ENCODE data around the gene USP33. TPM values are rescaled to one million over a fixed set of nuclear protein-coding genes. Genes with fewer than 3 reads are reported as not detected.

Gene USP33
- total RNA-seq, result 100 to 1,000 TPM; 126 to 175 (median 142) TPM

- no peak for TF ChIP-seq CTCF (IDR thresholded peaks at IDR 0.05; ENCODE audit: low read depth)
These were observed at the start of gene USP33 for GRCh38 chr1:77759071-77760028. USP33 (minus strand) TSS chr1:77759852; CDS start chr1:77741697, 18,155 bp downstream.

- no peak for TF ChIP-seq CTCF (IDR thresholded peaks at IDR 0.05; ENCODE audit: low read depth)
These were observed 43.7 kb upstream of the USP33 start for GRCh38 chr1:77803371-77803770.

GRCh38 chr1:77802026-77802425 is 42.4 kb upstream of the USP33 start:
- TF ChIP-seq CTCF (IDR thresholded peaks at IDR 0.05; ENCODE audit: low read depth), result no peak

- no peak for TF ChIP-seq CTCF (IDR thresholded peaks at IDR 0.05; ENCODE audit: low read depth)
These were observed 38.3 kb upstream of the USP33 start for GRCh38 chr1:77797991-77798390.

- no peak for TF ChIP-seq CTCF (IDR thresholded peaks at IDR 0.05; ENCODE audit: low read depth)
These were observed 37.2 kb upstream of the USP33 start for GRCh38 chr1:77796695-77797405.

- no peak for TF ChIP-seq CTCF (IDR thresholded peaks at IDR 0.05; ENCODE audit: low read depth)
These were observed 34.9 kb upstream of the USP33 start for GRCh38 chr1:77794550-77794949.

- no peak for TF ChIP-seq CTCF (IDR thresholded peaks at IDR 0.05; ENCODE audit: low read depth)
These were observed 23.5 kb upstream of the USP33 start for GRCh38 chr1:77783141-77783540.

All from subcutaneous adipose tissue (tissue), 4 donors.